Heart right ventricle (tissue), 16 donors: ENCODE data around the gene RGS6. TPM values are rescaled to one million over a fixed set of nuclear protein-coding genes. Genes with fewer than 3 reads are reported as not detected.

Experiments used
- ATAC-seq, 8 donors: fragments of 200-7000 bp; cut with Tn5 transposase; one replicate each; pipeline ENCODE4 v1.9.1; 2020; ENCODE audit warnings: mild to moderate bottlenecking in 8 of 8, moderate library complexity in 8 of 8, moderate number of reproducible peaks in 1 of 8
- DNase-seq, 2 donors: peaks; one replicate each; pipeline ENCODE4 v3.0.0-alpha.2; 2020
- H3K27ac ChIP-seq, 10 donors: fragments of 200-600 bp; sonication (generic) in 2 of 10; one replicate each; pipeline versions ENCODE4 v1.5.0 to v1.8.0; 2020 to 2022; ENCODE audit warnings: mild to moderate bottlenecking in 3 of 10
- H3K27me3 ChIP-seq, 7 donors: fragments of 200-600 bp; one replicate each; pipeline ENCODE4 v1.8.0; 2021 to 2022; ENCODE audit warnings: mild to moderate bottlenecking in 2 of 7
- H3K36me3 ChIP-seq, 9 donors: fragments of 200-600 bp; sonication (generic) in 1 of 9; one replicate each; pipeline versions ENCODE4 v1.5.0 to v1.8.0; 2020 to 2022; ENCODE audit warnings: mild to moderate bottlenecking in 2 of 9
- H3K4me1 ChIP-seq, 9 donors: fragments of 200-600 bp; sonication (generic) in 1 of 9; one replicate each; pipeline versions ENCODE4 v1.5.0 to v1.8.0; 2020 to 2022; ENCODE audit warnings: mild to moderate bottlenecking in 4 of 9
- H3K4me3 ChIP-seq, 10 donors: fragments of 200-600 bp; sonication (generic) in 2 of 10; one replicate each; pipeline versions ENCODE4 v1.5.0 to v1.8.0; 2020 to 2022; ENCODE audit warnings: mild to moderate bottlenecking in 7 of 10, moderate library complexity in 2 of 10
- H3K9me3 ChIP-seq, 11 donors: fragments of 200-600 bp in 10 of 11; sonication (generic) in 2 of 11; one replicate each; pipeline versions ENCODE4 v1.5.0 to v1.8.0; 2013 to 2022; ENCODE audit warnings: mild to moderate bottlenecking in 2 of 11, control low read depth in 1 of 11, moderate library complexity in 1 of 11
- WGBS, 2 donors: extraction: QIAGEN DNeasy Blood & Tissue Kit; methylation state at CpG; one replicate each; pipeline ENCODE4 v1.1.7; 2013; ENCODE audit warnings: inconsistent platforms in 1 of 2; 5-methylcytosine and 5-hydroxymethylcytosine counted together
- intact Hi-C, 10 donors: fragments of 100-400 bp; cut with DNase I; formaldehyde crosslinking; loops; one replicate each; pipeline versions ENCODE4 v1.11.1 to v1.14.2; 2022
- polyA plus RNA-seq, 2 donors: library from polyadenylated mRNA; stranded (reverse); fragments of 200-250 nt; gene quantifications; one replicate each; pipeline ENCODE4 v1.2.3, GENCODE V29; 2013
- total RNA-seq, 10 donors: library from RNA; stranded (reverse); fragmentation: NEBNext Ultra II Directional in 3 of 10; extraction: Animal tissue kit (Norgen Biotek cat#: 25700) in 3 of 10; gene quantifications; one replicate each; pipeline versions ENCODE4 v1.2.1 to v1.2.4, GENCODE V29; 2021 to 2023
- TF ChIP-seq, protein P1 (sequence below), 9 donors: fragments of 200-600 bp; sonication (generic) in 2 of 9; IDR thresholded peaks; one replicate each; pipeline versions ENCODE4 v1.5.0 to v1.8.0; 2021 to 2022; ENCODE audit warnings: antibody characterized with exemption in 9 of 9, mild to moderate bottlenecking in 5 of 9, moderate library complexity in 1 of 9
- donor health status: Arrhythmogenic right ventricular cardiomyopathy.
- donor health status: ischemic (EF 13 %, LVEDD 7.1; RV severe dilation, severe dysfunction).
- donor health status: healthy with polysubstance abuse.
- donor health status: DM: no; HTN: yes; CAD: no.
- donor health status: DM: no; HTN: no; CAD: no.
- donor health status: ischemic (EF 25% LVEDD 6.9; RV normal size, moderate dysfunction).
- donor health status: ischemic (EF 25% LVEDD 5.7; RV mildly dilated, moderate dysfunction).
- donor health status: healthy.
- donor health status: DM: yes; HTN: yes; CAD: no.
- donor health status: Ischemic cardiomyopathy.
- donor health status: ischemic (EF 35%, LVEDD 5.7; RV mildly dilated, moderate dysfunction).
- donor health status: nonischemic (EF 11% LVEDD 7.7; RV severe dilation, severe dysfunction).
- donor health status: DM: yes; HTN: yes; CAD: no.
- donor health status: PGD.
- donor health status: ischemic (EF 29% LVEDD 5.4; RV normal size, mild dysfunction).
- donor health status: nonischemic (EF 23%, LVEDD 6.1; RV moderate dilation, normal function).

The RGS6 gene
- total and polyA plus RNA-seq, 12 donors: 1.2 to 31.9 (median 19.0) TPM

DNA sequence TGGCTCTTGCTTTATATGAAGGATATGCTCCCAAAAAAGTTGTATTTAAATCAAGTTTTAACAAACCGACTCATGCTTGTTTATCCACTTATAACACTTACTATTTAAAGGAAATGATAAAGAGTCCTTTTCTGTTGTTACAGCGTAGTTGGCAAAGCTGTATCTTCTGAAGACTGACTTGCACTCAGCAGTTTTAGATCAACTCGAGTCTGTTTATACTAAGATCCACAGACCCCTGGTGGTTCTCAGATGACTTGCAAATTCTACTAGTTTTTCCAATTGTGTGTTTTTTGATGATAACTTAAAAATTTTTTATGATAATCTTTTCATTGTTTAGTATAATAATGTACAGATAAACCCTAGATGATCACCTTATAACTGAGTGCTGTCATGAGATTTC, 475.8 kb downstream of the RGS6 start:
- Histone ChIP-seq H3K4me3 (no peak overlapping the region), H3K9me3 (peaks cover 0 to 14% (median 0%) of the 10 kb centered on the region in 11 donors), H3K36me3 (no peaks in the 10 kb centered on the region), H3K27ac (no peak overlapping the region), H3K27me3 (no peaks in the 10 kb centered on the region), H3K4me1 (no peaks in the 10 kb centered on the region)
- DNase-seq (no peak), ATAC-seq (no peak)
- TF ChIP-seq, protein P1, sequence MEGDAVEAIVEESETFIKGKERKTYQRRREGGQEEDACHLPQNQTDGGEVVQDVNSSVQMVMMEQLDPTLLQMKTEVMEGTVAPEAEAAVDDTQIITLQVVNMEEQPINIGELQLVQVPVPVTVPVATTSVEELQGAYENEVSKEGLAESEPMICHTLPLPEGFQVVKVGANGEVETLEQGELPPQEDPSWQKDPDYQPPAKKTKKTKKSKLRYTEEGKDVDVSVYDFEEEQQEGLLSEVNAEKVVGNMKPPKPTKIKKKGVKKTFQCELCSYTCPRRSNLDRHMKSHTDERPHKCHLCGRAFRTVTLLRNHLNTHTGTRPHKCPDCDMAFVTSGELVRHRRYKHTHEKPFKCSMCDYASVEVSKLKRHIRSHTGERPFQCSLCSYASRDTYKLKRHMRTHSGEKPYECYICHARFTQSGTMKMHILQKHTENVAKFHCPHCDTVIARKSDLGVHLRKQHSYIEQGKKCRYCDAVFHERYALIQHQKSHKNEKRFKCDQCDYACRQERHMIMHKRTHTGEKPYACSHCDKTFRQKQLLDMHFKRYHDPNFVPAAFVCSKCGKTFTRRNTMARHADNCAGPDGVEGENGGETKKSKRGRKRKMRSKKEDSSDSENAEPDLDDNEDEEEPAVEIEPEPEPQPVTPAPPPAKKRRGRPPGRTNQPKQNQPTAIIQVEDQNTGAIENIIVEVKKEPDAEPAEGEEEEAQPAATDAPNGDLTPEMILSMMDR (IDR thresholded peaks at IDR 0.05): no peak
- 7 to 26% methylated on average over 3 of the region's 3 CpGs for WGBS, 2 donors
- intact Hi-C loops: no loop called here

- TF ChIP-seq, protein P1 (IDR thresholded peaks at IDR 0.05): no peak
- intact Hi-C loops: no loop called here
- no peak overlapping the region for H3K4me3 ChIP-seq
- WGBS, 2 donors: 94 to 100% methylated on average over 3 of the region's 3 CpGs
- DNase-seq (no peak), ATAC-seq (no peak)
- H3K27me3 ChIP-seq: no peaks in the 10 kb centered on the region
- peaks cover 0 to 14% (median 0%) of the 10 kb centered on the region in 11 donors for H3K9me3 ChIP-seq
- no peaks in the 10 kb centered on the region for H3K36me3 ChIP-seq
- H3K4me1 ChIP-seq: no peaks in the 10 kb centered on the region
- no peak overlapping the region for H3K27ac ChIP-seq
Observed at GRCh38 chr14:72409047-72409446, 476.8 kb downstream of the RGS6 start.

DNA sequence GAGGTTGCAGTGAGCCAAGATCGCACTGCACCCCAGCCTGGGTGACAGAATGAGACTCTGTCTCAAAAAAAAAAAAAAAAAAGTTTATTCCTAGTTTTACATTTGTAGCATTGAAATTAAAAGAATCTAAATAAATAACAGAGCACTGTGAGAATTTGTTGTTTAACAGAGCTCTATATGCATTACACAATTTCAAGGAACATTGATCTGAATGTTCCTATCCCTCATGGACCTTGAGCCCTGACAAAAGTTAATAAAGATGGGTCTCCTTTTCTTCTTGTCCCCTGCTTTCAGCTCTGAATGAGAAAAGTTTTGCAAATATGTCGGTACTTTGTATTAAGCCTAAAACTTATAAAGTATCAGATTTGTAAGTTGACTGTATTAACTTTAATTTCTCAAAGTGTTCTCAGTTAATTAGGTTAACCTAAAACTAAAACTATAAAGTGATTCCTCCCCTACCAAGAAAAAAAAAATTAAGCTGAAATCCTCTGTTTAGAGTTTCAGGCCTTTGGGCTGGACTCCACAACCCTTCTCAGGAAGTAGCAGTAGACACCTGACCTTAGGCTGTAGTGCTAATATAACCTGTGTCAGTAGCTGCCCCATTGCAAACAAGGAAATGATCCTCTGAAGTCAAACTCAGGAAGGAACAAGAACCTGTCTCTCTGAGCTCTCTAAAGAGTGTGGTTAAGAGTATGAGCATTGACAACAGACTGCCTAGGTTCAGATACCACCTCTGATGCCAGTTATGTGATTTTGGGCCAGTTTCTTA, 484.0 kb downstream of the RGS6 start:
- H3K27me3 ChIP-seq: no peaks in the 10 kb centered on the region
- ATAC-seq (no peak), DNase-seq (no peak)
- WGBS, 2 donors: 99 to 100% methylated on average over 2 of the region's 2 CpGs
- H3K4me1 ChIP-seq: peaks cover 0 to 3% (median 0%) of the 10 kb centered on the region in 9 donors
- no peak overlapping the region for H3K4me3 ChIP-seq
- no peak overlapping the region for H3K27ac ChIP-seq
- intact Hi-C loops: loop anchor here in 1 of 10 donors (5.0 kb wide), 1 partner anchor 484 kb away; the partner anchor contains the start of gene RGS6
- TF ChIP-seq, protein P1 (IDR thresholded peaks at IDR 0.05): no peak
- peaks cover 0 to 15% (median 6%) of the 10 kb centered on the region in 11 donors for H3K9me3 ChIP-seq
- no peaks in the 10 kb centered on the region for H3K36me3 ChIP-seq

DNA sequence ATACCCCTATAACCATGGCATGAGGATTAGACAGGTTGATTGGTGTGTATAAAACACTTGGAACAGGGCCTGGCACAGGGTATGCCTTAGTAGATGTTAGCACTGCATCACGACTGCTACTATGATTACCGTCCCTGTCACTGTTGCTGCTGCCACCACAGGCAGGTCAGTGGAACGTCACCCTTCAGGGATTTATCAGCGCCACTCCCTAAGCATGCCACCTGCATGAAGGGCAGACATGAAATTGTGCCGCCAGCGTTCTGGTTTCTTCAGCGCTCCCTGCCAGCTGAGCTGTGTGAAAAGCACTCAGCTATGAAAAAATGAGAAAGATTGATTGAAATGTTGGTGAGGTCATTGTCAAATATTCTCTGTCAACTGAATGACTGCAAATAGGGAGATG, 484.7 kb downstream of the RGS6 start:
- H3K4me3 ChIP-seq: no peak overlapping the region
- H3K27me3 ChIP-seq: no peaks in the 10 kb centered on the region
- peaks cover 0 to 3% (median 0%) of the 10 kb centered on the region in 9 donors for H3K4me1 ChIP-seq
- peaks cover 0 to 15% (median 6%) of the 10 kb centered on the region in 11 donors for H3K9me3 ChIP-seq
- 74 to 75% methylated on average over 7 of the region's 7 CpGs for WGBS, 2 donors
- TF ChIP-seq, protein P1 (IDR thresholded peaks at IDR 0.05): peak in 1 of 9 donors; percentile 6
- H3K27ac ChIP-seq: no peak overlapping the region
- no peaks in the 10 kb centered on the region for H3K36me3 ChIP-seq
- ATAC-seq: no peak
- DNase-seq: no peak
- intact Hi-C loops: loop anchor here in 1 of 10 donors (5.0 kb wide), 1 partner anchor 485 kb away; the partner anchor contains the start of gene RGS6
